Measurements from ENCODE around the gene SYNGR4.

SYNGR4 gene

GRCh38 chr19:48392860-48393558 lies 28.8 kb downstream of the SYNGR4 start:
- H3K27me3 ChIP-seq (ENCODE audit: low read depth, low read length), result peaks cover 49% of the 10 kb centered on the region
- no peak overlapping the region for H3K27ac ChIP-seq (ENCODE audit: low read length)
- H3K4me3 ChIP-seq (ENCODE audit: low read depth in 1 of 2, low read length in 2 of 2), result no peak overlapping the region
- peaks cover 0 to 24% of the 10 kb centered on the region in 2 donors for H3K4me1 ChIP-seq (ENCODE audit: control insufficient read depth in 1 of 2, insufficient read depth in 2 of 2, low read length in 2 of 2)
- peaks cover 2 to 11% of the 10 kb centered on the region in 2 donors for H3K36me3 ChIP-seq (ENCODE audit: control insufficient read depth in 1 of 2, insufficient read depth in 2 of 2, low read length in 2 of 2)
- no peaks in the 10 kb centered on the region for H3K9me3 ChIP-seq (ENCODE audit: control insufficient read depth in 1 of 2, low read length in 2 of 2)

DNA sequence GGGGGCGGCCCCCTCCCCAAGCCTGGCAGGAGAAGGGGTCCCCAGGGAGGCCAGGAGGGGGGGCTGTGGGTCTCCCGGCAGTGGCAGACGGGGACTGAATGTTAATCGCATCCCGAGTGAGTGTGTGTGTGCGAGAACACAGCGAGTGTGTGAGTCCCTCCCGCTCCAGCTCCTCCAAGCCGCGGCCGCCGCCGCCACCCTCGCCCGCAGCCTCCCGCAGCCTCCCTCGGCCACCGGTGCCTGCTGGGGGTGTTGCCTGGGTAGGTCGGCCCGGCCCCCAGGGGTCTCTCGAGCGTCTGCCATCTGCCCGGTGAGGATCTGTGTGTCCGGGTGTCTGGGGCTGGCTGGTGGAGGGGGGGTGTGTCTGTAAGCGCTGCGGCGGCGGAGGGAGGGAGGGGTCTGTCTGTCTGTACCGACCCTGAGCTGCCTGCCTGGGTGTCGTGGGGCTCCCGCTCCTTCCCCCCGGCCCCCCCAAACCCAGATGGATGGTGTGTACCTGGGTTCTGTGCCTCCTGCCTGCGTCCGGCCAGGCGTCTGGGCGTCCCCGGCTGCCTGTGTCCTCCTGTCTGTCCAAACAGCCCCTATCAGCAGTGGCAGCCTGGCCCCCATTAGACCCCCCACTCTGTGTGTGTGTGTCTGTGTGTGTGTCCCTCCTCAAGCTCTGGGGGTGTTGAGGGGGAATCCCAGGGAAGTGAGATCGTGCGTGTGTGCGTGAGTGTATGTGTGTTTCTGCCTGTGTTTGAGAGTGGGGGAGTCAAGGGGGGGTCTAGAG lies 29.6 kb downstream of the SYNGR4 start, which contains the start of gene GRIN2D:
TSS of gene GRIN2D (plus strand) at position 110 of the 772 bp plus-strand sequence. CDS start 4,725 bp downstream, outside the sequence.
- no peak within 1 kb of the TSS for H3K27ac ChIP-seq (ENCODE audit: low read length)
- peaks cover 0 to 7% of the 10 kb centered on the region in 2 donors for H3K36me3 ChIP-seq (ENCODE audit: control insufficient read depth in 1 of 2, insufficient read depth in 2 of 2, low read length in 2 of 2)
- peaks cover 50% of the 10 kb centered on the region for H3K27me3 ChIP-seq (ENCODE audit: low read depth, low read length)
- no peaks in the 10 kb centered on the region for H3K9me3 ChIP-seq (ENCODE audit: control insufficient read depth in 1 of 2, low read length in 2 of 2)
- H3K4me1 ChIP-seq (ENCODE audit: control insufficient read depth in 1 of 2, insufficient read depth in 2 of 2, low read length in 2 of 2), result peaks cover 0 to 24% of the 10 kb centered on the region in 2 donors
- H3K4me3 ChIP-seq (ENCODE audit: low read depth in 1 of 2, low read length in 2 of 2), result no peak within 1 kb of the TSS

- peaks cover 50% of the 10 kb centered on the region for H3K27me3 ChIP-seq (ENCODE audit: low read depth, low read length)
- H3K4me1 ChIP-seq (ENCODE audit: control insufficient read depth in 1 of 2, insufficient read depth in 2 of 2, low read length in 2 of 2), result peaks cover 0 to 21% of the 10 kb centered on the region in 2 donors
- H3K27ac ChIP-seq (ENCODE audit: low read length), result no peak overlapping the region
- H3K36me3 ChIP-seq (ENCODE audit: control insufficient read depth in 1 of 2, insufficient read depth in 2 of 2, low read length in 2 of 2), result no peaks in the 10 kb centered on the region
- H3K9me3 ChIP-seq (ENCODE audit: control insufficient read depth in 1 of 2, low read length in 2 of 2), result no peaks in the 10 kb centered on the region
- no peak overlapping the region for H3K4me3 ChIP-seq (ENCODE audit: low read depth in 1 of 2, low read length in 2 of 2)
These were observed 30.4 kb downstream of the SYNGR4 start for GRCh38 chr19:48394331-48395169.

- H3K9me3 ChIP-seq (ENCODE audit: control insufficient read depth in 1 of 2, low read length in 2 of 2), result no peaks in the 10 kb centered on the region
- peaks cover 0 to 17% of the 10 kb centered on the region in 2 donors for H3K4me1 ChIP-seq (ENCODE audit: control insufficient read depth in 1 of 2, insufficient read depth in 2 of 2, low read length in 2 of 2)
- H3K27ac ChIP-seq (ENCODE audit: low read length), result no peak overlapping the region
- no peak overlapping the region for H3K4me3 ChIP-seq (ENCODE audit: low read depth in 1 of 2, low read length in 2 of 2)
- H3K36me3 ChIP-seq (ENCODE audit: control insufficient read depth in 1 of 2, insufficient read depth in 2 of 2, low read length in 2 of 2), result no peaks in the 10 kb centered on the region
- peaks cover 50% of the 10 kb centered on the region for H3K27me3 ChIP-seq (ENCODE audit: low read depth, low read length)
These were observed 30.9 kb downstream of the SYNGR4 start for GRCh38 chr19:48395170-48395455.

DNA sequence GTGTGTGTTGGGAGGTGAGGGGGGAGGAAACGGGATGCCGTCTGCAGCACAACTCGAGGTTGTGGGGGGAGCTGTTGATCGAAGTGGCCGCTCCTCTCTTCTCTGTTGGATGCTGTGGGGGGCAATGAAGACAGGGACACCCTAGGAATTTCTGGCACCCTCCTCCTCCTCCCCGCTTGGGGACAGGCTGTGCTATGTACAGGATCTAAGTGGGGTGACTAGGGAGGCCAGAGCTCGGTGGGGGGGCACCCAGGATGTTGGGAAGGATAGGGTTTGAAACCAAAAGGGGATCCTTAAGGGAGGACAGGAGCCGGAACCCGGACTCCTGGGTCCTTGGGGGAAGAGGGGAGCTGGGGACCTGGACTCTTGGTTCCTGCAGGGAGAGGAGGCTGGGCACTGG lies 31.3 kb downstream of the SYNGR4 start:
- H3K36me3 ChIP-seq (ENCODE audit: control insufficient read depth in 1 of 2, insufficient read depth in 2 of 2, low read length in 2 of 2), result no peaks in the 10 kb centered on the region
- peaks cover 0 to 14% of the 10 kb centered on the region in 2 donors for H3K4me1 ChIP-seq (ENCODE audit: control insufficient read depth in 1 of 2, insufficient read depth in 2 of 2, low read length in 2 of 2)
- no peak overlapping the region for H3K4me3 ChIP-seq (ENCODE audit: low read depth in 1 of 2, low read length in 2 of 2)
- H3K27ac ChIP-seq (ENCODE audit: low read length), result no peak overlapping the region
- peaks cover 50% of the 10 kb centered on the region for H3K27me3 ChIP-seq (ENCODE audit: low read depth, low read length)
- no peaks in the 10 kb centered on the region for H3K9me3 ChIP-seq (ENCODE audit: control insufficient read depth in 1 of 2, low read length in 2 of 2)

GRCh38 chr19:48396016-48396823 lies 32.1 kb downstream of the SYNGR4 start:
- Histone ChIP-seq H3K9me3 (ENCODE audit: control insufficient read depth in 1 of 2, low read length in 2 of 2) (no peaks in the 10 kb centered on the region), H3K4me3 (ENCODE audit: low read depth in 1 of 2, low read length in 2 of 2) (no peak overlapping the region), H3K36me3 (ENCODE audit: control insufficient read depth in 1 of 2, insufficient read depth in 2 of 2, low read length in 2 of 2) (no peaks in the 10 kb centered on the region), H3K27ac (ENCODE audit: low read length) (no peak overlapping the region), H3K27me3 (ENCODE audit: low read depth, low read length) (peaks cover 50% of the 10 kb centered on the region), H3K4me1 (ENCODE audit: control insufficient read depth in 1 of 2, insufficient read depth in 2 of 2, low read length in 2 of 2) (peaks cover 0 to 14% of the 10 kb centered on the region in 2 donors)

DNA sequence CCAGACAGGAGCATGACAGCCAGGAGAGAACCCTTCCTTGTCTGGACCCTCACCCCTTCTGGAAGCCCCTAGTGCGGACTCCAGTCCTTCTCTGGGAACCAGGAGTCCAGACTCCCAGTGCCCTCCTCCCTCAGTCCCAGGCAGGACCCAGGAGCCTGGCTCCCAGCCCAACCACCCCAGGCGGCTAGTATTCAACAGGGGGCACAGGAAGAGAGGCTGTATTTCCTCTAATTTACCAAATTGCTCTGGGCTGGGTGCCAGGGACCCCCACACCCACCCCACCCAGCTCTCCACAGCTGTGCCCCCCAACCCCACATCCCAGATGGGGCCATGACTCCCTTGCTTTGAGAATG lies 32.6 kb downstream of the SYNGR4 start:
- no peaks in the 10 kb centered on the region for H3K9me3 ChIP-seq (ENCODE audit: control insufficient read depth in 1 of 2, low read length in 2 of 2)
- peaks cover 50% of the 10 kb centered on the region for H3K27me3 ChIP-seq (ENCODE audit: low read depth, low read length)
- no peaks in the 10 kb centered on the region for H3K36me3 ChIP-seq (ENCODE audit: control insufficient read depth in 1 of 2, insufficient read depth in 2 of 2, low read length in 2 of 2)
- no peak overlapping the region for H3K27ac ChIP-seq (ENCODE audit: low read length)
- H3K4me1 ChIP-seq (ENCODE audit: control insufficient read depth in 1 of 2, insufficient read depth in 2 of 2, low read length in 2 of 2), result peaks cover 0 to 14% of the 10 kb centered on the region in 2 donors
- no peak overlapping the region for H3K4me3 ChIP-seq (ENCODE audit: low read depth in 1 of 2, low read length in 2 of 2)

- Histone ChIP-seq H3K4me3 (ENCODE audit: low read depth in 1 of 2, low read length in 2 of 2) (peak overlapping the region; percentile 28 to 30), H3K4me1 (ENCODE audit: control insufficient read depth in 1 of 2, insufficient read depth in 2 of 2, low read length in 2 of 2) (peaks cover 0 to 14% of the 10 kb centered on the region in 2 donors), H3K27me3 (ENCODE audit: low read depth, low read length) (peaks cover 50% of the 10 kb centered on the region), H3K27ac (ENCODE audit: low read length) (no peak overlapping the region), H3K36me3 (ENCODE audit: control insufficient read depth in 1 of 2, insufficient read depth in 2 of 2, low read length in 2 of 2) (no peaks in the 10 kb centered on the region), H3K9me3 (ENCODE audit: control insufficient read depth in 1 of 2, low read length in 2 of 2) (no peaks in the 10 kb centered on the region)
These were observed 33.3 kb downstream of the SYNGR4 start for GRCh38 chr19:48397263-48398101.

GRCh38 chr19:48398102-48398374 lies 33.9 kb downstream of the SYNGR4 start:
- Histone ChIP-seq H3K4me3 (ENCODE audit: low read depth in 1 of 2, low read length in 2 of 2) (peak overlapping the region; percentile 28 to 30), H3K36me3 (ENCODE audit: control insufficient read depth in 1 of 2, insufficient read depth in 2 of 2, low read length in 2 of 2) (no peaks in the 10 kb centered on the region), H3K4me1 (ENCODE audit: control insufficient read depth in 1 of 2, insufficient read depth in 2 of 2, low read length in 2 of 2) (peaks cover 0 to 14% of the 10 kb centered on the region in 2 donors), H3K27ac (ENCODE audit: low read length) (no peak overlapping the region), H3K9me3 (ENCODE audit: control insufficient read depth in 1 of 2, low read length in 2 of 2) (no peaks in the 10 kb centered on the region), H3K27me3 (ENCODE audit: low read depth, low read length) (peaks cover 49% of the 10 kb centered on the region)

Data from muscle layer of duodenum (tissue), 2 donors.